Putamen (tissue), 1 donor: Measurements from ENCODE around the gene DIS3L2.
"Not testable (repeated sequence)": the region's sequence is repeated elsewhere in the genome, so short reads cannot be mapped to it uniquely, and the experiment has no call there.

Experiments used
- DNase-seq: peaks from one replicate; pipeline ENCODE4 v3.0.0-alpha.2; 2016; ENCODE audit warnings: low spot score

Gene DIS3L2

DNA sequence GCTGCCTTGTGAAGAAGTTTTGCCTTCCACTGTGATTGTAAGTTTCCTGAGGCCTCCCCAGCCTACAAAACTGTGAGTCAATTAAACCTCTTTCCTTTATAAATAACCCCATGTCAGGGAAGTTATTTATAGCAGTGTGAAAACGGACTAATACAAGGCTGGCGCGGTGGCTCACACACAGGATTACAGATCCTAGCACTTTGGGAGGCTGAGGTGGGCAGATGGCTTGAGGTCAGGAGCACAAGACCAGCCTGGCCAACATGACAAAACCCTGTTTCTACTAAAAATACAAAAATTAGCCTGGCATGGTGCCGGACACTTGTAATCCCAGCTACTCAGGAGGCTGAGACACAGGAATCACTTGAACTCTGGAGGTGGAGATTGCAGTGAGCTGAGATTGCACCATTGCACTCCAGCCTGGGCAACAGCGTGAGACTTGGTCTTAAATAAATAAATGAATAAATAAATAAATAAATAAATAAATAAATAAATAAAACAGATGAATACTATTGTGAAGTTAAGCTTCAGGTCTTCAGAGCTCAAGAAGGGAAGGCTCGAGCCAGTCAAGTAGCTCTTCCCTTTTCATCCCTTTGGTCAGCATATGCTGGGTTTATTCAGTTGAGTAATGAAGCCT is 154.3 kb downstream of the DIS3L2 start:
- not testable (repeated sequence) for DNase-seq

DNA sequence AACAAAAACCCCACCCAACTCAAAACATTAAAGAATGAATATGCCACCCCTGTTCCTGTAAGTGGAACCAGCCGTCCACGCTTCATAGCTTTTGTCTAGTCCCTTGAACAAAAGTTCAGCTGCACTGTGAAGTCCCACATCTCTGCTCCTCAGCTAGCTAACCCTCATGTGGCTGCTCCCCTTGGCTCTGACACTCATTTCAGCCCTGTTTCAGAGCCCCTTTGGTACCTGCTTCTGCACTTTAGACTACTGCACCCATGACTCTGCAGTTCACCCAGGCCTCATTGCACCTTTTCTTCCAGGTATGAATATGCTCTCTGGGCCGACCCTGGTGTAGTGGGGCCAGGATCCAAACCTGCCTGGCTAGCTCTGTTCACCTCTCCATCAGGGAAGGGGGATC is 155.3 kb downstream of the DIS3L2 start:
- DNase-seq, result no peak

DNA sequence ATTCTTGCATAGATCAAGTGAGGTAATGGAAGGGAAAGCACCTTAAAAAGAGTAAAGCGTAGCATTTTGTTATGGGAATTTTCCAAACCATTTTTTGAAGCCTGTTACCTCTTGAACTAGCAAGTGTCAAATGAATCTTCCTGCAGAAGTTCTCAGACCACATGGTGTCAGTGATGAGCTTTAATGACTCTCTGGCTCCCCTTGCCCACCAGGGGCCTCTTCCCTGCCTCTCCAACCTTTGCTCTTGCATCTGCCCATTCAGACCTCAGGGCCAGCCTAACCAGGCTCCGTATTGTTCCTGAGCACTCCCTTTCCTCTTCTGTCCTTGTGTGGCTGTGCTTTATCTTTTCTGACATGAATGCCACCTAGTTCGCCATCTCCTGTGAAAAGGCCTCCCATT is 155.9 kb downstream of the DIS3L2 start:
- no peak for DNase-seq

DNA sequence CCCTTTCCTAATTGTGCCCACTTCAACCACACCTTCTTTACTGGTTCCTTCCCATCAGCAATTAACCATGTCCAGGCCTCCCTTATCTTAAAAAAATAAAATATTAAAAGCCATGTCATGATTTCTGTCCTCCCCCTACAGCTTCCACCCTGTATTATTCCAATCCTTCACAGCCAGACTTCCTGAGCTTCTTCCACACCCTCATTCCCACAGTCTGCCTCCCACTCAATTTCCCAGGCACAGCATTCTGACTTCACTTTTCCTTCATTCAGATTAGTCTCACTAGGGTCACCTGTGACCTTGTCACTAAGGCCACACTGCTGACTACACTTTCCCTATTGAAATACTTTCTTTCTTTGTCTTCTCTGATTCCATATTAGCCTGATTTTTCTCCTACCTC is 159.4 kb downstream of the DIS3L2 start:
- no peak for DNase-seq

DNA sequence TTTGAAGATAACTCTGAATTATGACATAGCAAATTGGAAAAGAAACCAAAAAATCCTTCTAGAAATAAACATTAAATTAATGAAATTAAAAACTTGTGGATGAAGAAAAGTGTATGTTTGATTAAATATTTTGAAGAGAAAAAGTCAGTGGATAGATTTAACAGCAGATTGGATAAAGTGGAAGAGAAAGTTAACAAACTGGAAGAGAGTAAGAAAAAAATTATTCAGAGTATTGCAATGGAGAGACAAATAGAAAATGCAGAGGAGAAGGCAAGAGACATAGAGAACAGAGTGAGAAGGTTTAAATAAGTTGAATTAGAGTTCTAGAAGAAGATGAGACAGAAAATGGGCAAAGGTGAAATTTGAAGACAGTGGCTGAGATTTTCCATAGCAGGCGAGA is 162.8 kb downstream of the DIS3L2 start:
- DNase-seq, result no peak

DNA sequence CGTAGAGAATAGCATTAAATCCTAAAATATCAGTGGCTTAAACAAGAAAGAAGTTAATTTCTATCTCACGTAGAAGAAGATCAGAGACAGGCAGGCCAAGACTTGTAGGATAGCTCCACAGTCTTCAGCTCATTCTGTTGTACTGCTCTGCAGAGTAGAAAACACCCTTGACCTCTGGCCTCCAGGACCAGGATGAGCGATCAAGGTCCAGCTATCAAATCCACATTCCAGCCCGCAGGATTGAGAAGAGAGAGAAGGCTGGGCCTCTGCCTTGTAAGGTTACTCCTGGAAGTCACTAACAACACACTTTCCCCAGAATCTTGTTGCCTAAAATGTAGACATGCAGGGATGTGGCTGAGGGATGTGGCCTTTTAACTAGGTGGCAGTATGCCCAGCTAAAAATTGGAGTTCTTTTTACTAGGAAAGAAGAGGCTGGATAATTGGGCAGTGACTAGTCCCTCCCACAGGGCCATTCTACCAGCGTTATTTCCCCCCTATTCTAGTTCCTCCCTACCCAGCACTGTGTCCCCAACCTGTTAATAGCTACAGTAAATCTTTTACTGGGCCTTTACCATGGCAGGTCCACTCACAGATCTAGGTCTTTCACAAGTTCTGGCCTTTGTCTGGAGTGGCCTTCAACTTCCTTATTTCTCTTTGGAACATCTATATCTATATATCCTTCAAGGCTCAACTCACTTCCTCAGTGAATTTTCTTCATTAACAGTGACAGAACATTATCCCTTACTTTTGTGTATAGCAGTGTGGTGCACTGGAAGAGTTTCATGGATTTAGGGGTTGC is 165.0 kb downstream of the DIS3L2 start:
- no peak for DNase-seq

DNA sequence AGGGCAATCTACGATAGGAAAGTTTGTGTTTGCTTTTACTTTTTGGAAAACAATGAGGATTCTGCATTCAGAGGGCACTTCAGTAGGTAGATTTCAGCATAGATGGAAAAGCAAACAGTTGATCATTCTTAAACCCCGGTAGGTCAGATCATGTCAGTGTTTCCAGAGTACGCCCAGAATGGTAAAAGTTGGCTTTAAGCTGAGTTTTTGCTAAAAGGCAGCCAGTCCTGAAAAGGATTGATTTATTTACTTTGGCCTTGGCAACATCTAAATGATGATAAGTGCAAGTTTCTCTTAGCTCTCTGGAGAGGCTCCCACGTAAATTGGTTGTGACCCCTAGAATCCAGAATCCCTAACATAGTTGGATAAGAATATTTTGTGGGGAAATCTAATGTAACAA is 168.0 kb downstream of the DIS3L2 start:
- DNase-seq, result no peak

- no peak for DNase-seq
These were observed 170.7 kb downstream of the DIS3L2 start for GRCh38 chr2:232132181-232132580.

GRCh38 chr2:232133078-232133477 is 171.6 kb downstream of the DIS3L2 start:
- no peak for DNase-seq

- DNase-seq, result no peak
These were observed 173.4 kb downstream of the DIS3L2 start for GRCh38 chr2:232134939-232135338.

GRCh38 chr2:232137356-232138147 is 176.0 kb downstream of the DIS3L2 start:
- DNase-seq, result no peak

DNA sequence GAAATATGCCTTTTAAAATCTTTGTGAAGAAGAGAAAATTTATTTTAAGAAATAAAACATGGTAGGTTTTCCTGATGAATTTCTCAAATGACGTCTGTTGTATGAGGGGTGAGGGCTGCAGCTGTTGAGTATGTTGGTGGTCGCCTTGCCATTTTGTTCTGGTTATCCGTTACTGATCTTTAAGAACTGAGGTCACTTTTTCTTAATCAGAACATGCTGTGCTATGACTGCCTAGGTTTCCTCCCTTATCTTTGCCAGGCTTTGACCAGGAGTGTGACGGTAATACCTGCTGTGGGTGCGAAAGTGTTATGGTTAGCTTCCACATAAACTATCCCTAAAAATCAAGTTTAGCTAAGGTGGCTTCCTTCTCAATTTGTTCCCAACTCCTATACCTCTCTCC is 176.9 kb downstream of the DIS3L2 start:
- DNase-seq, result no peak

- DNase-seq, result no peak
These were observed 177.7 kb downstream of the DIS3L2 start for GRCh38 chr2:232139171-232139594.

GRCh38 chr2:232139786-232140562 is 178.5 kb downstream of the DIS3L2 start:
- DNase-seq, result no peak

DNA sequence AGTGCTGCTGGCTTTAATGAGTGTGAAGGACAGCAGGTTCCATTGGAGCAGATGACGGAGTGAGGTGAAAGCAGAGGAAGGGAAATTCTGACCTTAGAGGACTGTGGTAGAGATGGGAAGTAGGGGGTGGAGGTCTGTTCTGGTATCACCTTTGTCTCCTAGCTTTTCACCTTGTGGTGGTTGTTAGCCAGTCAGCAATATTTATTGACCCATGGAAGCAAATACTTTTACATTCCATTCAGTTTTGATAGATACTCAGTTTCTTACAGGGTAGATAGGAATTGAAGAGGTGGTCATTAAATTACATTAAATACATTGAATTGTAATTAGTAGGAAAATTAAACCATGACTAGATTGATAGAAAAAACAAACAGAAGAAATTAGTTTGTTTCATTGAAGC is 180.1 kb downstream of the DIS3L2 start:
- DNase-seq, result no peak

DNA sequence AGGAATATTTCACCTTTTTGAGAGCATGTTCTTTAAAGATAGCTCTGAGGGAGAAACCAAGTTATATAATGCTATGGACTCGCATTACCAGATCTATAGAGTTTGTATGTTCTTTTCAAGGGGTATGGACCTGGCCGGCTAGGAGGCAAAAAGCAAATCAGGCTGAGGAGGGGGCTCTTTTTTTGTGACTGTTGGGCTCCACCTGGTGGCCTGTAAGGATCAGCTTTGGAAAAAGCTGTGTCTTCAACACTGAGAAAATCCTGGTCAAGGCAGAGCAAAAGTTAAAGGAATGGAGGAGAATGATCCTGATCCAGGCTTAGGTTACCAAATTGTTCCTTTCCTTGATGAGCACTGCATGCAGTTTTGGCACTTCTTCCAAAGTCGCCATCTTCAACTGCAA is 180.5 kb downstream of the DIS3L2 start:
- peak; percentile 61 for DNase-seq

DNA sequence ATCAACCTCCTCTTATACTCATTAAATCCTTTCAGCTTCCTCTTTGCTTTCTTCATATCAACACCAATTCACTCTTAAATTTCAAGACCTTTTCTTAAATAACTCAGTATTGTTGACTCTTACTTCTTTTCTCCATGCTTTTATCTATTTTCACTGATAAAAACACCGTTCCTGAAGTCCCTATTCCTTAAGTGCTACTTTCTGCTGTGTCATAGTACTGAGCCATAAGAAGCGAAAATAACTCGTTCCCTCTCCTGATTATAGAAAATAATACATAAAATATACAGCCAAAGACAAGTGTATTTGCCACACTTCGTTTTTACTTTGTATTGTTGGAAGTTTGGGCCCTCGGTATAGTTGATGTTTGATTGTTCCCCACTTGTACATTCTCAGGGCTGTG is 181.0 kb downstream of the DIS3L2 start:
- DNase-seq, result no peak

- no peak for DNase-seq
These were observed 184.8 kb downstream of the DIS3L2 start for GRCh38 chr2:232146294-232146693.

- no peak for DNase-seq
These were observed 186.0 kb downstream of the DIS3L2 start for GRCh38 chr2:232147440-232148077.

GRCh38 chr2:232162187-232162586 is 200.7 kb downstream of the DIS3L2 start:
- DNase-seq, result no peak

- peak; percentile 8 for DNase-seq
These were observed 208.9 kb downstream of the DIS3L2 start for GRCh38 chr2:232170396-232170795.

GRCh38 chr2:232174662-232175061 is 213.1 kb downstream of the DIS3L2 start:
- DNase-seq, result no peak
